GM12875 (cell line): ENCODE results near the gene KCNIP4.

Experiments
- H3K4me3 ChIP-seq: one replicate; pipeline ENCODE4 v1.5.1; 2011; ENCODE audit warnings: low read depth, low read length, control low read depth
- TF ChIP-seq, protein P1 (sequence below): IDR thresholded peaks from 2 replicates; pipeline ENCODE4 v1.5.1; 2011; ENCODE audit warnings: low read depth, mild to moderate bottlenecking, control low read depth, inconsistent platforms, low read length, moderate library complexity, borderline replicate concordance; ENCODE audit not compliant: insufficient read depth

KCNIP4 gene

DNA sequence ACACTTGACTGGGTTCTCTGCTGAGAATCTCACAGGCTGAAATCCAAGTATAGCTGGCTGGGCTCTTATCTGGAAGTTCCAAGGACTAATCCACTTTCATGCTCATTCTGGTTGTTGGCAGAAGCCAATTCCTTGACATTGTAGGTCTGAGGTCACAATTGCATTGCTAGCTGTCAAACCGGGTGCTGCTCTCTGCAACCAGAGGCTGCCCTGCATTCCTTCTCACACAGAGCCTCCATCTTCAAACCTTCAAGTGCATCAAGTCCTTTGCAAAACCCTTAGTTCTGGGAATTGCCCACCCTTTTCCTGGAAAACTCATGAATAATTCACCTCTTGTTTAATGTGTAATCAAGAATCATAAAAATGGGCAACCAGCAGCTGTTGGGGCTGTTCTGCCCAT, 404.2 kb downstream of the KCNIP4 start:
- H3K4me3 ChIP-seq, result no peak overlapping the region
- TF ChIP-seq, protein P1, sequence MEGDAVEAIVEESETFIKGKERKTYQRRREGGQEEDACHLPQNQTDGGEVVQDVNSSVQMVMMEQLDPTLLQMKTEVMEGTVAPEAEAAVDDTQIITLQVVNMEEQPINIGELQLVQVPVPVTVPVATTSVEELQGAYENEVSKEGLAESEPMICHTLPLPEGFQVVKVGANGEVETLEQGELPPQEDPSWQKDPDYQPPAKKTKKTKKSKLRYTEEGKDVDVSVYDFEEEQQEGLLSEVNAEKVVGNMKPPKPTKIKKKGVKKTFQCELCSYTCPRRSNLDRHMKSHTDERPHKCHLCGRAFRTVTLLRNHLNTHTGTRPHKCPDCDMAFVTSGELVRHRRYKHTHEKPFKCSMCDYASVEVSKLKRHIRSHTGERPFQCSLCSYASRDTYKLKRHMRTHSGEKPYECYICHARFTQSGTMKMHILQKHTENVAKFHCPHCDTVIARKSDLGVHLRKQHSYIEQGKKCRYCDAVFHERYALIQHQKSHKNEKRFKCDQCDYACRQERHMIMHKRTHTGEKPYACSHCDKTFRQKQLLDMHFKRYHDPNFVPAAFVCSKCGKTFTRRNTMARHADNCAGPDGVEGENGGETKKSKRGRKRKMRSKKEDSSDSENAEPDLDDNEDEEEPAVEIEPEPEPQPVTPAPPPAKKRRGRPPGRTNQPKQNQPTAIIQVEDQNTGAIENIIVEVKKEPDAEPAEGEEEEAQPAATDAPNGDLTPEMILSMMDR, result no peak

DNA sequence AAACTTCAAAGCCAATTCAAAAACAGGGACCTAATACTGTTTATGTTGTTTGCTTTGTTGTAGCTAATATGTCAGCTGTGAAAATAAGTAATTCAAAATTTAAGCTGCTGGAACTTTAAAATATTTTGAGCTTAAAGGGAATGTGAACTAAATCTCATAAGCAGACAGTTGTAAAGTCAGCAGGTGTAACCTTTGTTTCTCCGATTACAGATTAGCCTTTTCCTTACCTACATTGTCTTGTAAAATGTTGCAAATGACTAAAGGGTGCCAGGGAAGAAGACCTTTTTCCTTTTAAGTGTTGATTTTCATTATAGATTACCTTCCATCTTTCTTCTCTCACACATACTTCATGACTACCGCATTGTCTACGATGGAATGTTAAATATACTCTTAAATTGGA, 405.1 kb downstream of the KCNIP4 start:
- no peak overlapping the region for H3K4me3 ChIP-seq
- TF ChIP-seq, protein P1, result no peak

DNA sequence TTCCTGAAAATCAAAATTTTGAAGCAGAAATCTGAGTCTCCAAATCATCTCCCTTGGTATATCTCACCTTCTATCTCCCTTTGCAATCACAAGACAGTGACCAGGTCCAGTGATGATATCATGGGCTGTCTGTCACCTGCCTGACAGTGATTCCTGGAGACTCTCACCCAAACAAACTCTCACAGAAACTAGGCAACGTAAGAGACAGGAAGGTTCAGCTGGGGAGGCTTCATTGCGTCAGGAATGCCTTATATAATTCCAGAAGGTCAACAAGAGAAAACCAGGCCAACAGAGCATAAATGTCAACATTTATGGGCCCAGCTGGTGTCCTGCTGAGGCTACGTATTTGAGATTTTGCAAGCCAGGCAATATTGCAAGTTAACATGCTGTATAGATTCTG, 412.7 kb downstream of the KCNIP4 start:
- TF ChIP-seq, protein P1, result no peak

DNA sequence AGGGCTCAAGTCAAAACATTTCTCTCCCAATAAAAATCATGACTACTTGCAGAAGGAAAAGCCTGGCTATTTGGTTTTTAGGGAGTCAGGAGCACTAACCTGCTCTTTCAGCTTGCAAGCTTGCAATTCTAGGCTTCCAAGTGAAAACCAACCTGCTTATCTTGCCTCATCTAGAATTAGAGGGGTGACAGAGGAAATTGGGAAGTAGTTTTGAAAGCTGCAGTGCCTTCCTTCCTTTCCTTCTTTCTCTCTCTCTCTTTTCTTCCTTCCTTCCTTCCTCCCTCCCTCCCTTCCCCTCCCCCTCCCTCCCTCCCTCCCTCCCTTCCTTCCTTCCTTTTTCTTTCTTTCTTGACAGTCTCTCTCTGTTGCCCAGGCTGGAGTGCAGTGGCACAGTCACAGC, 417.5 kb downstream of the KCNIP4 start:
- no peak overlapping the region for H3K4me3 ChIP-seq
- TF ChIP-seq, protein P1, result no peak

More for the DNA sequence above, 412.7 kb downstream of the KCNIP4 start:
- H3K4me3 ChIP-seq, result no peak overlapping the region

DNA sequence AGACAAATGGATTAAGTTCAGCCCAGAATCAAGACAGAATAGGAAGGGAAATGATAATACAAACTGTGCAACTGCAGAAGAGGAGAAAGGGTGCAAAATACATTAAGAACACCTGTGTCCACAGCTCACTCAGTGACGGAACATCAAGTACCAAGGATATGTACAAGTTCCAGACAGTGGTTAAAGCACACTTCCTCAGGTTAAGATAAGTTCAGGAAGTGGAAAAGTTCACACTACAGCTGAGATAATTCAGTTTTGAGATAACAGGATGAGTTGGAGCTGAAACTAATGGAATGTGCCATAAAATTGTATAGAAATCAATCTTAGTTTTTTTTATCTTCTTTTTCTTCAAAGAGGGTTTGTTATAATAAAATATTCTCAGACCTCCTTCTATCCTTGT, 419.4 kb downstream of the KCNIP4 start:
- TF ChIP-seq, protein P1, result no peak
- no peak overlapping the region for H3K4me3 ChIP-seq

DNA sequence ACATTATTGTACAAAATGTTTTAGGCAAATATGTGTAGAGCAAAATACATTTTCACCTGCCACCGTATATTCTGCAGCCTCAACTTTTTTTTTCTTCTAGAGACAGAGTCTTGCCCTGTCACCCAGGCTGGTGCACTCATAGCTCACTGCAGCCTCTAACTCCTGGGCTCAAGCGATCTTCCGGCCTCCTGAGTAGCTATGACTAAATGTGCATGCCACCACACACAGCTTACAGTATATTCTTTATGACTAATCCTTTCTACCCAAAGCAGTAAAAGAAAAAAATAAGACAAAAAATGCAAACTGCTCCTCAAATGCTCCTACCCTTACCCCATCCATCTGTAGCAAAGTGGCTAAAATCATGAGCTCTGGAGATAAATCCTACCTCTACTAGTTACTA, 426.3 kb downstream of the KCNIP4 start:
- TF ChIP-seq, protein P1, result no peak
- no peak overlapping the region for H3K4me3 ChIP-seq

DNA sequence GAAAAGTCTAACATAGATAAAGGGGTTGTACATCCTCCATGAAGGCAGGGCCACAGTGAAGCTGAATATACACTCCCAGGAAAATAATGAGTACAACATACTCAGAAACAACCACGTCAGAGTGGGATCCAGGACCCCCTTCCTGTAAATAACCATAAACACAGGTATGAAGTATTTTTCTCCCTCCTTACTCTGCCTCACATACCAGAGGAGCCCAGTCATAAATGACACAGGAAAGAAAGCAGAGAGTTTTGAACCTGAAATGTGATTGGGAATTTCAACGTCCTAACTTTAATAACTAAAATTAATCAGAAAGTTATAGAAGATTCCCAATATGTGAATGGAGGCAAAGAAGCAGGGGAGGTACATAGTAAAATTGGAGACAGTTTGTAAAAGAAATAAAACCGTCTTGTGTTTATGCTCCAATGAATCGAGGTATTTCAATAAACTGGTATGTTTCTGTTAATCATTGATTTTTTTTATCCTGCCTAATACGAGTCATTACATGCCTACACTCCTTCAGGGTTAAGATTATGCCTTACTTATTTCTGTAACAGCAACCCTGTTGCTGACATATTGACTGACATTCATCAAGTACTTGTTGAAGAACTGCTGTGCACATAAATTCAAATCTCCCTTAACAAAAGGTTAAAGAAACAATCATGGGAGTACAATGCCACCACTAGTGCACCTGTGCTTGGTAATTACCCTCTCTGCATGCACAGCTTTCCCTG, 431.3 kb downstream of the KCNIP4 start:
- TF ChIP-seq, protein P1, result no peak
- H3K4me3 ChIP-seq, result no peak overlapping the region
